DOHH2 (cell line): ENCODE results near the gene EDEM3.

Experiments
- H3F3A ChIP-seq: fragments of 200-600 bp; sonication (generic), shearing (Covaris generic); 2 replicates; pipeline ENCODE4 v1.6.0; 2016; ENCODE audit warnings: antibody characterized with exemption, mild to moderate bottlenecking; ENCODE audit not compliant: control insufficient read depth, insufficient read depth
- H3K27ac ChIP-seq: fragments of 200-600 bp; sonication (generic); 2 replicates; pipeline ENCODE4 v1.5.1; 2014; ENCODE audit warnings: low read depth, mild to moderate bottlenecking, low read length, moderate library complexity
- H3K27me3 ChIP-seq: fragments of 200-600 bp; sonication (generic); 2 replicates; pipeline ENCODE4 v1.6.1; 2014; ENCODE audit warnings: mild to moderate bottlenecking, low read length, mixed read lengths; ENCODE audit not compliant: control insufficient read depth
- H3K36me3 ChIP-seq: fragments of 200-600 bp; sonication (generic); 2 replicates; pipeline ENCODE4 v1.6.1; 2014; ENCODE audit warnings: mild to moderate bottlenecking, low read length, moderate library complexity, mixed read lengths; ENCODE audit not compliant: control insufficient read depth
- H3K4me1 ChIP-seq: fragments of 200-600 bp; sonication (generic); 2 replicates; pipeline ENCODE4 v1.6.1; 2014; ENCODE audit warnings: mild to moderate bottlenecking, low read length, mixed read lengths; ENCODE audit not compliant: control insufficient read depth
- H3K4me2 ChIP-seq: fragments of 200-600 bp; sonication (generic); 2 replicates; pipeline ENCODE4 v1.6.0; 2014; ENCODE audit warnings: mild to moderate bottlenecking, low read length, moderate library complexity
- H3K4me3 ChIP-seq: fragments of 200-600 bp; sonication (generic); 2 replicates; pipeline ENCODE4 v1.5.1; 2014; ENCODE audit warnings: mild to moderate bottlenecking, low read length, mixed read lengths
- H3K79me2 ChIP-seq: fragments of 200-600 bp; sonication (generic); 2 replicates; pipeline ENCODE4 v1.6.1; 2014; ENCODE audit warnings: mild to moderate bottlenecking, low read length, mixed read lengths; ENCODE audit not compliant: control insufficient read depth
- H3K9me2 ChIP-seq: fragments of 200-600 bp; sonication (generic); replicated peaks from 2 replicates; pipeline ENCODE4 v1.6.1; 2014; ENCODE audit warnings: mild to moderate bottlenecking, low read length, mixed read lengths; ENCODE audit not compliant: control insufficient read depth
- H3K9me3 ChIP-seq: fragments of 200-600 bp; sonication (generic); 2 replicates; pipeline ENCODE4 v1.6.1; 2014; ENCODE audit warnings: antibody characterized with exemption, low read length, mixed read lengths; ENCODE audit not compliant: control insufficient read depth, insufficient read depth
- H4K20me1 ChIP-seq: fragments of 200-600 bp; sonication (generic); 2 replicates; pipeline ENCODE4 v1.6.0; 2014; ENCODE audit warnings: low read depth, mild to moderate bottlenecking, antibody characterized with exemption, low read length, moderate library complexity; ENCODE audit not compliant: control insufficient read depth, insufficient read depth
- EZH2phosphoT487 ChIP-seq: fragments of 200-600 bp; sonication (generic); IDR thresholded peaks from 2 replicates; pipeline ENCODE4 v1.6.1; 2017; ENCODE audit warnings: borderline replicate concordance, mild to moderate bottlenecking, antibody characterized with exemption, low read length, moderate library complexity, mixed read lengths
- TF ChIP-seq, protein P1 (sequence below): fragments of 200-600 bp; sonication (generic); IDR thresholded peaks from one replicate; pipeline ENCODE4 v1.5.1; 2014; ENCODE audit warnings: antibody characterized with exemption, mild to moderate bottlenecking, low read depth, low read length; ENCODE audit not compliant: poor library complexity, severe bottlenecking

The EDEM3 gene

GRCh38 chr1:184677344-184677743 is 77.3 kb downstream of the EDEM3 start:
- H3K4me3 ChIP-seq: no peak overlapping the region
- H3K4me1 ChIP-seq: peaks cover 10% of the 10 kb centered on the region
- H3K9me2 ChIP-seq: no peaks in the 10 kb centered on the region
- H4K20me1 ChIP-seq: no peaks in the 10 kb centered on the region
- peaks cover 13% of the 10 kb centered on the region; the same call in 1 of the 2 replicates for H3K9me3 ChIP-seq
- H3K4me2 ChIP-seq: no peak overlapping the region
- H3F3A ChIP-seq: no peaks in the 10 kb centered on the region
- TF ChIP-seq, protein P1, sequence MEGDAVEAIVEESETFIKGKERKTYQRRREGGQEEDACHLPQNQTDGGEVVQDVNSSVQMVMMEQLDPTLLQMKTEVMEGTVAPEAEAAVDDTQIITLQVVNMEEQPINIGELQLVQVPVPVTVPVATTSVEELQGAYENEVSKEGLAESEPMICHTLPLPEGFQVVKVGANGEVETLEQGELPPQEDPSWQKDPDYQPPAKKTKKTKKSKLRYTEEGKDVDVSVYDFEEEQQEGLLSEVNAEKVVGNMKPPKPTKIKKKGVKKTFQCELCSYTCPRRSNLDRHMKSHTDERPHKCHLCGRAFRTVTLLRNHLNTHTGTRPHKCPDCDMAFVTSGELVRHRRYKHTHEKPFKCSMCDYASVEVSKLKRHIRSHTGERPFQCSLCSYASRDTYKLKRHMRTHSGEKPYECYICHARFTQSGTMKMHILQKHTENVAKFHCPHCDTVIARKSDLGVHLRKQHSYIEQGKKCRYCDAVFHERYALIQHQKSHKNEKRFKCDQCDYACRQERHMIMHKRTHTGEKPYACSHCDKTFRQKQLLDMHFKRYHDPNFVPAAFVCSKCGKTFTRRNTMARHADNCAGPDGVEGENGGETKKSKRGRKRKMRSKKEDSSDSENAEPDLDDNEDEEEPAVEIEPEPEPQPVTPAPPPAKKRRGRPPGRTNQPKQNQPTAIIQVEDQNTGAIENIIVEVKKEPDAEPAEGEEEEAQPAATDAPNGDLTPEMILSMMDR: no peak
- TF ChIP-seq EZH2phosphoT487: no peak
- no peak overlapping the region for H3K27ac ChIP-seq
- no peaks in the 10 kb centered on the region for H3K36me3 ChIP-seq
- H3K79me2 ChIP-seq: no peaks in the 10 kb centered on the region
- no peaks in the 10 kb centered on the region for H3K27me3 ChIP-seq

GRCh38 chr1:184673305-184673704 is 81.4 kb downstream of the EDEM3 start:
- Histone ChIP-seq H3K27me3 (0 out of 2 replicates have a peak, but pooled peaks cover 8% of the 10 kb centered on the region), H3K79me2 (no peaks in the 10 kb centered on the region), H4K20me1 (no peaks in the 10 kb centered on the region), H3F3A (no peaks in the 10 kb centered on the region), H3K36me3 (no peaks in the 10 kb centered on the region), H3K4me2 (no peak overlapping the region), H3K9me2 (no peaks in the 10 kb centered on the region), H3K27ac (no peak overlapping the region), H3K4me3 (no peak overlapping the region), H3K9me3 (no peaks in the 10 kb centered on the region), H3K4me1 (peaks cover 9% of the 10 kb centered on the region)
- TF ChIP-seq, protein P1: no peak
- TF ChIP-seq EZH2phosphoT487: no peak

DNA sequence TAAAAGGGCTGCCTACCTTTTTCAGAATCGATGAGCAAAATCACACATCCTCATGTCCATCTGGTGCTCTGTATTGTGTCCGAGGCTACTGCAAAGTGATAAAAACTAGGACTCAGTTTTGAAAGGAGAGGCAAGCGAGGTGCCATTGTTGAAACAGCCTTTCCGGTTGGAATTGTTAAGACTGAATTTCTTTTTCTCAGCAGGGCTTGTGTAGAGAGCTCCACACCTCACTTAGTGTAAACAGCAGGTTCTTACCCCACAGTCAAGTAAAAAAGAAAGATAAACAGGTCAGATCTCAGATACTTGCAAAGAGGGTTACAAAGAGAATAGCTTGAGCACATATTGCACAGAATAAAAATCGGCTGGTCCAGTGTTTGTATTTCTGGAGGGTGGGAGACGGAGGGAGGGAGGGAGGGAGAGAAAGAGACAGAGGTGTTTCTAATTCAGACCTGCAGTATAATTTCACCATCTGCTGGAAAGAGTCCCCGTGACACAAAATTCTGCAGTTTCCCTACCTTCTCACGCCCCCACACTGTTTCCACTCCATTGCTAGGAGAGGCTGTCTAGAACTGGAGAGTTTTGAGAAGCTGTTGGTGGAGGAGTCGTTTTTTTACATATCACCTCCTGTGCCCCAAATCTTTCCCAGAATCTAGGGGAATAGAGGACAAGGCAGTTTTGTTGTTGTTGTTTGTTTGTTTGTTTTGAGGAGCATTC is 82.5 kb downstream of the EDEM3 start:
- TF ChIP-seq EZH2phosphoT487: no peak
- TF ChIP-seq, protein P1: no peak
- Histone ChIP-seq H4K20me1 (no peaks in the 10 kb centered on the region), H3K4me3 (no peak overlapping the region), H3K4me1 (peaks cover 9% of the 10 kb centered on the region), H3K27ac (no peak overlapping the region), H3K9me2 (no peaks in the 10 kb centered on the region), H3K36me3 (no peaks in the 10 kb centered on the region), H3K4me2 (no peak overlapping the region), H3K27me3 (0 out of 2 replicates have a peak, but pooled peaks cover 8% of the 10 kb centered on the region), H3F3A (no peaks in the 10 kb centered on the region), H3K79me2 (no peaks in the 10 kb centered on the region), H3K9me3 (no peaks in the 10 kb centered on the region)
